Esophagus mucosa (tissue), 1 donor: ENCODE data around the gene CAPN12. TPM values are rescaled to one million over a fixed set of nuclear protein-coding genes. Genes with fewer than 3 reads are reported as not detected.

Experiments used
- ATAC-seq: fragments of 200-7000 bp; cut with Tn5 transposase; one replicate; pipeline ENCODE4 v1.9.1; 2020
- total RNA-seq: library from RNA; stranded (reverse); gene quantifications from one replicate; pipeline ENCODE4 v1.2.4, GENCODE V29; 2023
- donor health status: DM: yes; HTN: yes; CAD: no.

CAPN12 gene
- total RNA-seq, 1 donor from 2014 or later = 2.2 TPM

GRCh38 chr19:38693380-38694223, 50.7 kb downstream of the CAPN12 start:
- peak; percentile 3 for ATAC-seq

- ATAC-seq = no peak
Observed at GRCh38 chr19:38692458-38693379, 51.6 kb downstream of the CAPN12 start.

DNA sequence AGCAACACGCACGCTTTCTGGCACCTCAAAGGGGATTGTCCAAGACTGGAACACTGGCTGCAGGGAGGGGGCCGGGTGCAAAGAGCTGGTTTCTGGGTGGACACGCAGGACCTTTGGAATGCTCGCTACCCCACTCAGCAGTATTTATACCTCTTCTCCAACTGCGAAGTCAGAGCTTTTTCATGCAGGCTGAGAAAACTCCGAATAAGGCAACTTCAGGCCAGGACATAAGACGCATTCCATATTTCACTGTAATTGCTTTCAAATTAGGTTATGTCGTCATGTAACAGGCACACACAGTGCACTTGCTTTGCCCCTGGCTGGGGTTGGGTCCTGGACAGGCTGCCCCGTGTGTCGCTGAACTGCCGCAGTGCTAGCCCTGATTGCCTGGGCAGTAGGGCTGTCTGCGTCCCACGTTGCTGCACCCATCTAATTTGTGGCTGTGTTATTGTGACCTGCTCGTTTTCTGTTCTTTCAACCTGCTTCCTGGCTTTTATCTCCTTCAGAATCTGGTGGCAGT, 52.3 kb downstream of the CAPN12 start:
- ATAC-seq = no peak

- ATAC-seq = no peak
Observed at GRCh38 chr19:38690832-38691231, 53.4 kb downstream of the CAPN12 start.

GRCh38 chr19:38690146-38690545, 54.1 kb downstream of the CAPN12 start:
- no peak for ATAC-seq

DNA sequence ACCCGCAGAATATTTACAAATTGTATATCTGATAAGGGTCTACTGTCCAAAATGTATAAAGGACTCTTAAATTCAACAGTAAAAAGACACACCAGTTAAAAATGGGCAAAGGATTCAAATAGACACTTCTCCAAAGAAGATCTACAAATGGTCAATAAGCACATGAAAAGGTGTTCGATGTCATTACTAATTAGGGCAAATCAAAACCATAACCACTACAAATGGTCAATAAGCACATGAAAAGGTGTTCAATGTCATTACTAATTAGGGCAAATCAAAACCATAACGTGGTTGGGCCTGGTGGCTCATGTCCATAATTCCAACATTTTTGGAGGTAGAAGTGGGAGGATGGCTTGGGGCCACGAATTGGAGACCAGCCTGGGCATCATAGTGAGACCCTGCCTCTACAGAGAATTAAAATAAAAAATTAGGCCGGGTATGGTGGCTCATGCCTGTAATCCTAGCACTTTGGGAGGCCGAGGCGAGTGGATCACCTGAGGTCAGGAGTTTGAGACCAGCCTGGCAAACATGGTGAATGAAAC, 56.4 kb downstream of the CAPN12 start:
- ATAC-seq = no peak

DNA sequence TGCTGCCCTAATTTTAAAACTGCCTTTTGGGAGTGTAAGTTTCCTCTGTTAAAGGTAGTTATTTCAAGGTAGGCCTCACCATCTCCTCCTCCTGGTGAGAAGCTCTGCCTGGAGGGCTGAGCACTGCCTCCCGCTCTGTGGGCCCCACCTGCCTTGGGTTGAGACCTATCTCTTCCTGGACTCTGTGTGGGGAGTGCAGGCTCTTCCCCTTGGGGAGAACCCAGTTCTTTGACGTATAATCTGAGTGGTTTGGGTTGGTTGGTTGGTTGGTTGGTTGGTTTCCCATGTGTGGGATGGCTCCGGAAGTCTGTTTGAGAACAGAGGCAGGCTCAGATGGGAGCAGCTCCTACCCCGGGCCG, 57.8 kb downstream of the CAPN12 start:
- ATAC-seq = no peak

- peak; percentile 1 for ATAC-seq
Observed at GRCh38 chr19:38685666-38686529, 58.4 kb downstream of the CAPN12 start.

DNA sequence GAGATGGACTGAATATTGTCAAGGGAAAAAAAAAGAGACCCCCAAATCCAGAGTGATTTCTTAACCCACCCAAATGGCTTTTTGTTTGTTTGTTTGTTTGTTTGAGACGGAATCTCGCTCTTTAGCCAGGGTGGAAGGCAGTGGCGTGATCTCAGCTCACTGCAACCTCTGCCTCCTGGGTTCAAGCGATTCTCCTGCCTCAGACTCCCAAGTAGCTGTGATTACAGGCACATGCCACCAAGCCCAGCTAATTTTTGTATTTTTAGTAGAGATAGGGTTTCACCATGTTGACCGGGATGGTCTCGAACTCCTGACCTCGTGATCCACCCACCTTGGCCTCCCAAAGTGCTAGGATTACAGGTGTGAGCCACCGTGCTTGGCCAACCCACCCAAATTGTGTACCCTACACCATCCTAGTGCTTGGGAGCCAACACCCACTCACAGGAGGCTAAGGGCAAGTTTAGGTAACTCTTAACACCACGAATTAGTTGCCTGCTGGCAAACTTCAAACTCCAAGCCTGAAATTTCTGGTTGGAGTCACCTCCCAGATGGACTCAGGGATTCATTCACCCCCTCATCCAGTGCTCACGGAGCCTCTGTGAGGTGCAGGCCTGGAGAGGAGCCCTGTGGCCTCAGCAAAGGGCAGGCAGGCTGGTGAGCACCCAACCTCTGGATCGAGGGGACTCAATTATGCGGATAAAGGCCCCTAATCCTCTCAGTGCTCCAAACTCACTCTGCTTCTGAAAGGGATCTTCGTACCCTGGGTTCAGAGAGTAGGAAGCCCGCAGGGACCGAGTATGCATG, 59.2 kb downstream of the CAPN12 start:
- ATAC-seq = no peak

DNA sequence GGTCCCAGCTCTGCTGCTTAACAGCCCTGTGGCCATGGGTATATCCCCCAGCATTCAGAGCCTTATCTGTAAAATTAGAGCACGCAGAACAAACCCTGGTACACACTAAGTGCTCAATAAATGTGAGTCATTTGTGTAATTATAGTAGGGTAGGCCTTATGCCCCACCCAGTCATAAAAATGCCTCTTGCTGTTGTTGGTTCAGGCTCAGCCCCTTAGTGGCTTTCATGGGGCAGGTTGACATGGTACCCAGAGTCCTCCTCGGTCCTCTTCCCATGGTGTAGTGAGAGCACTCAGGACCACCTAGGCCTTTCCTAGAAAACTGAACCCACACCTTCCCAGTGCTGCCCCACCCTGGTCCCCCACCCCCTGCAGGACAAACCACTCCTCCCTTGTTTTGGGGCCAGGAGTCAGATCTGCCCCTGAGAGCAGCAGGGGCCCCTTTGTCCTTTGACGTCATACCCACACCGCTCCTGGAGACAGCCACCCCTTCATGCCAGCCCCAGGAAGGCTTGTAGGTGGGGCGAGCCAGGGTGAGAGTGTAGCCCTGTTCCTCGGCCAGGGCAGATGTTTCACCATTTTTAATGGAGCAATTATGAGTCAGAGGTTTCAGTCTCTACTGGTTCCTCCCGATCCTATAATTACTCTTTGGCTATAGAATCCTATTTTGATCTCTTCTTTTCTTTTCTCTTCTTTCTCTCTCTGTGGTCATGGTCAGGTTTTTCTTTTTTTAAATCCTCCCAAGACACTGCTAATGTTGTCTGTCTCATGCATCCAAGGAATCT, 60.0 kb downstream of the CAPN12 start:
- ATAC-seq = peak; percentile 82

- peak; percentile 89 for ATAC-seq
Observed at GRCh38 chr19:38683393-38684077, 60.7 kb downstream of the CAPN12 start.

DNA sequence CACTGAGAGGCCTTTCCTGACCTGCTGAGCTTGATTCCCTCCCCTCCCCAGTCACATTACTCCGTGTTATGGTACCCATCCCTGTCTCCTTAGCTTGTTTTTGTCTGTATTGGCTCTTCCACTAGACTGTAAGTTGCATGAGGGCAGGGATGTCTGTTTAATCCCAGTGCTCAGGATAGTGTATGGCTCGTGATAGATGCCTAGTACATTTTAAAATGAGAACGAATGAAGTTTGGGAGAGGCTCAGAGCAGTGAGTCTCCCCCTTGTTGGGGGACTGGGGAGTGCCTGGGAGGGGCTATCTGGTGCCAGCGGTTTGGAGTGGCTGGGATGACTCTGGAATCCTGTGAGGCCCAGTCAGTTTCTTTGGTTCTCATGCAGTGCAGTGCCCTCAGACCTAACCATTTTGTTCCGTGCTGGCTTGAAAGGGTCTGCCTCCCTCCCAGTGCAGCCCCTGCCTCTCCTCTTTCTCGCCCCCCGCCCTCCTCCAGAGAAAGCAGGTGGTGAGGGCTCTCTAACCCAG, 61.3 kb downstream of the CAPN12 start:
- ATAC-seq = no peak

DNA sequence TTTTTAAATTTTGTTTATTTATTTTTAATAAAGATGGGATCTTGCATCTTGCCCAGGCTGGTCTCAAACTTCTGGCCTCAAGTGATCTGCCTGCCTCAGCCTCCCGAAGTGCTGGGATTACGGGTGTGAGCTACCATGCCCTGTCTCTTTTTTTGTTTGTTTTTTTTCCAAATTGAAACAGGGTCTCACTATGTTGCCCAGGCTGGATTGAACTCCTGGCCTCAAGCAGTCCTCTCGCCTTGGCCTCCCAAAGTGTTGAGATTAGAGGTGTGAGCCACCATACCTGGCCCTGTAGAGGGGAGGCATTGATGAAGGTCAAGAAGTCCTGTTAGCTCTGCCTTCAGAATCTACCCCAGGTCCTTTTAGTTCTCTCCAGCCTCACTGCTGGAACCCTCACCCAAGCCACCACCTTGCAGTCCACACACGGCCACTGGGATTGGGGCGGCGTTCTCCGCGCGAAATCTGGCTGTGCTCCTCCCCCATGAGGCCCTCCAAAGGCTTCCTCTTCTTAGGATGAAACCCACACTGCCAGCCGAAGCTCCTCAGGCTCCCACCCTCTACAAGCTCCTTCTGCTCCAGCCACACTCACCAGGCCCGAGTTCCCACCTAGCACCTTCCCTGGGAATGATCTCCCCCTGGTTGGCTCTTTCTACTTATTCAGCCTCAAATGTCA, 61.9 kb downstream of the CAPN12 start:
- ATAC-seq = no peak

Other genes starting within 250 kb of the CAPN12 start
- 3.4 TPM for gene MAP4K1, start 126.5 kb downstream of the CAPN12 start, total RNA-seq
- gene EIF3K, start 125.3 kb downstream of the CAPN12 start, total RNA-seq = 304 TPM
- 455 TPM for gene ACTN4, start 96.8 kb downstream of the CAPN12 start, total RNA-seq
- gene LGALS7, start 29.0 kb upstream of the CAPN12 start, total RNA-seq = 684 TPM
- gene LGALS7B, start 44.7 kb upstream of the CAPN12 start, total RNA-seq = 886 TPM
- 0.40 TPM for gene LGALS4, start 68.5 kb upstream of the CAPN12 start, total RNA-seq
- gene ECH1, start 87.3 kb upstream of the CAPN12 start, total RNA-seq = 182 TPM
- gene HNRNPL, start 105.5 kb upstream of the CAPN12 start, total RNA-seq = 236 TPM
- 7.6 TPM for gene RINL, start 133.8 kb upstream of the CAPN12 start, total RNA-seq
- gene SIRT2, start 155.1 kb upstream of the CAPN12 start, total RNA-seq = 40.3 TPM
- gene NFKBIB, start 155.5 kb upstream of the CAPN12 start, total RNA-seq = 21.4 TPM
- 1.4 TPM for gene CCER2, start 167.7 kb upstream of the CAPN12 start, total RNA-seq
- 24.1 TPM for gene SARS2, start 186.3 kb upstream of the CAPN12 start, total RNA-seq
- gene MRPS12, start 186.5 kb upstream of the CAPN12 start, total RNA-seq = 60.4 TPM
- gene FBXO17, start 231.3 kb upstream of the CAPN12 start, total RNA-seq = 4.7 TPM